Chondrocyte (in vitro differentiated cells): ENCODE results near the gene FBXL2. TPM values are rescaled to one million over a fixed set of nuclear protein-coding genes. Genes with fewer than 3 reads are reported as not detected.

ENCODE experiments used
- DNase-seq: peaks from one replicate; pipeline ENCODE4 v3.0.0; 2021; ENCODE audit warnings: mixed read lengths, low spot score
- H3K27ac Mint-ChIP-seq: one replicate; pipeline ENCODE4 v1.8.0; 2021; ENCODE audit warnings: mild to moderate bottlenecking, moderate library complexity, mixed read lengths; ENCODE audit not compliant: unreplicated experiment
- H3K27me3 Mint-ChIP-seq: 2 replicates; pipeline ENCODE4 v1.8.0; 2021; ENCODE audit warnings: low read depth, mixed read lengths
- H3K36me3 Mint-ChIP-seq: 2 replicates; pipeline ENCODE4 v1.8.0; 2021; ENCODE audit warnings: low read depth, mixed read lengths
- H3K4me1 Mint-ChIP-seq: 2 replicates; pipeline ENCODE4 v1.8.0; 2021; ENCODE audit warnings: low read depth, mild to moderate bottlenecking, mixed read lengths
- H3K4me3 Mint-ChIP-seq: one replicate; pipeline ENCODE4 v1.8.0; 2021; ENCODE audit warnings: mild to moderate bottlenecking, moderate library complexity, mixed read lengths; ENCODE audit not compliant: unreplicated experiment
- H3K9me3 Mint-ChIP-seq: 2 replicates; pipeline ENCODE4 v1.8.0; 2021; ENCODE audit warnings: low read depth, mixed read lengths
- CTCF ChIP-seq: fragments of 200-600 bp; sonication (generic); IDR thresholded peaks from 2 replicates; pipeline ENCODE4 v1.5.0; 2021; ENCODE audit warnings: antibody characterized with exemption, mild to moderate bottlenecking, moderate library complexity
- long read RNA-seq: library from polyadenylated mRNA; stranded (forward); transcript quantifications from one replicate; pipeline ENCODE4 v2.0.0, GENCODE V29; 2021
- total RNA-seq: library from RNA; stranded (reverse); gene quantifications from 3 replicates; pipeline ENCODE4 v1.2.1, GENCODE V29; 2021

The FBXL2 gene
- total RNA-seq = 22.2 to 25.2 TPM (median 24.4 TPM) in 3 replicates
- long read RNA-seq, transcript FBXL2-202 (15 exons, 1,581 nt) = minor isoform, 6 of 68 reads
- long read RNA-seq, transcript FBXL2-216 (15 exons, 3,847 nt) = major isoform, 42 of 68 reads
- long read RNA-seq, partial matches to known transcripts = 1 of 68 reads
- long read RNA-seq, other reads (novel, unspliced or antisense) = 19 of 68 reads

- peaks cover 1% of the 10 kb centered on the region for H3K36me3 Mint-ChIP-seq
- peak within 1 kb of the TSS; percentile 77 for H3K4me3 Mint-ChIP-seq
- H3K27me3 Mint-ChIP-seq = no peaks in the 10 kb centered on the region
- H3K9me3 Mint-ChIP-seq = peaks cover 2% of the 10 kb centered on the region
- H3K27ac Mint-ChIP-seq = peak within 1 kb of the TSS; percentile 79
- TF ChIP-seq CTCF = no peak
- H3K4me1 Mint-ChIP-seq = peaks cover 27% of the 10 kb centered on the region
- DNase-seq = peak; percentile 96
These were observed at the start of gene FBXL2 for GRCh38 chr3:33277193-33277882. Gene FBXL2, plus strand, starts transcription at chr3:33277442. Its CDS starts 71 bp downstream, at chr3:33277513.

- no peak for DNase-seq
- Mint-ChIP-seq H3K27ac (no peak overlapping the region), H3K36me3 (no peaks in the 10 kb centered on the region), H3K9me3 (peaks cover 4% of the 10 kb centered on the region), H3K27me3 (no peaks in the 10 kb centered on the region), H3K4me3 (no peak overlapping the region), H3K4me1 (no peaks in the 10 kb centered on the region)
- TF ChIP-seq CTCF = no peak
These were observed 48.2 kb upstream of the FBXL2 start for GRCh38 chr3:33229066-33229465.

GRCh38 chr3:33229947-33230346 lies 47.3 kb upstream of the FBXL2 start:
- no peak overlapping the region for H3K4me3 Mint-ChIP-seq
- H3K9me3 Mint-ChIP-seq = peaks cover 4% of the 10 kb centered on the region
- no peaks in the 10 kb centered on the region for H3K36me3 Mint-ChIP-seq
- H3K4me1 Mint-ChIP-seq = no peaks in the 10 kb centered on the region
- H3K27ac Mint-ChIP-seq = no peak overlapping the region
- DNase-seq = no peak
- H3K27me3 Mint-ChIP-seq = no peaks in the 10 kb centered on the region
- no peak for TF ChIP-seq CTCF

GRCh38 chr3:33231756-33232465 lies 45.3 kb upstream of the FBXL2 start:
- H3K9me3 Mint-ChIP-seq = peaks cover 4% of the 10 kb centered on the region
- H3K4me3 Mint-ChIP-seq = no peak overlapping the region
- no peaks in the 10 kb centered on the region for H3K4me1 Mint-ChIP-seq
- DNase-seq = no peak
- no peaks in the 10 kb centered on the region for H3K36me3 Mint-ChIP-seq
- TF ChIP-seq CTCF = no peak
- no peak overlapping the region for H3K27ac Mint-ChIP-seq
- H3K27me3 Mint-ChIP-seq = no peaks in the 10 kb centered on the region

- H3K36me3 Mint-ChIP-seq = peaks cover 1% of the 10 kb centered on the region
- no peak overlapping the region for H3K27ac Mint-ChIP-seq
- TF ChIP-seq CTCF = peak; percentile 21
- H3K4me3 Mint-ChIP-seq = no peak overlapping the region
- no peak for DNase-seq
- H3K9me3 Mint-ChIP-seq = peaks cover 1% of the 10 kb centered on the region
- no peaks in the 10 kb centered on the region for H3K4me1 Mint-ChIP-seq
- no peaks in the 10 kb centered on the region for H3K27me3 Mint-ChIP-seq
These were observed 43.4 kb upstream of the FBXL2 start for GRCh38 chr3:33233884-33234283.
